Psoas muscle (tissue), 8 donors: ENCODE measurements around the gene PCSK5. TPM values are rescaled to one million over a fixed set of nuclear protein-coding genes. Genes with fewer than 3 reads are reported as not detected.

Source experiments
- ATAC-seq, 4 donors: fragments of 200-7000 bp; cut with Tn5 transposase; one replicate each; pipeline ENCODE4 v1.9.1; 2020; ENCODE audit warnings: moderate library complexity in 3 of 4, mild to moderate bottlenecking in 2 of 4
- DNase-seq, 2 donors: peaks; one replicate each; pipeline ENCODE4 v3.0.0-alpha.2; 2020
- H3K27ac ChIP-seq: fragments of 200-600 bp; one replicate; pipeline ENCODE4 v1.8.0; 2022
- H3K27me3 ChIP-seq, 3 donors: fragments of 200-600 bp in 1 of 3; one replicate each; pipeline versions ENCODE4 v1.6.1 to v1.8.0; 2013 to 2022; ENCODE audit warnings: low read length in 2 of 3, mild to moderate bottlenecking in 2 of 3, moderate library complexity in 1 of 3; ENCODE audit not compliant: insufficient read depth in 3 of 3
- H3K36me3 ChIP-seq, 2 donors: fragments of 200-600 bp in 1 of 2; one replicate each; pipeline versions ENCODE4 v1.6.1 to v1.8.0; 2013 to 2022; ENCODE audit warnings: low read depth in 1 of 2, mild to moderate bottlenecking in 1 of 2, moderate library complexity in 1 of 2; ENCODE audit not compliant: insufficient read depth in 1 of 2
- H3K4me1 ChIP-seq: fragments of 200-600 bp; one replicate; pipeline ENCODE4 v1.8.0; 2022
- H3K4me3 ChIP-seq: fragments of 200-600 bp; one replicate; pipeline ENCODE4 v1.8.0; 2022; ENCODE audit warnings: mild to moderate bottlenecking
- H3K9me3 ChIP-seq: fragments of 200-600 bp; one replicate; pipeline ENCODE4 v1.8.0; 2022
- CTCF ChIP-seq: fragments of 200-600 bp; IDR thresholded peaks from one replicate; pipeline ENCODE4 v1.8.0; 2022; ENCODE audit warnings: antibody characterized with exemption
- WGBS, 3 donors: extraction: QIAGEN DNeasy Blood & Tissue Kit; methylation state at CpG; one replicate each; pipeline versions ENCODE4 v1.1.6 to v1.1.7; 2013; 5-methylcytosine and 5-hydroxymethylcytosine counted together
- intact Hi-C, 2 donors: fragments of 100-400 bp; cut with DNase I; formaldehyde crosslinking; loops; one replicate each; pipeline versions ENCODE4 v1.11.0 to v1.14.2; 2022
- polyA plus RNA-seq, 3 donors: library from polyadenylated mRNA; stranded (reverse); fragments of 200-250 nt; gene quantifications; one replicate each; pipeline ENCODE4 v1.2.3, GENCODE V29; 2013
- total RNA-seq, 4 donors: library from RNA; stranded (reverse); fragmentation: NEBNext Ultra II Directional in 2 of 4; extraction: Animal tissue kit (Norgen Biotek cat#: 25700) in 2 of 4; gene quantifications; one replicate each; pipeline versions ENCODE4 v1.2.1 to v1.2.4, GENCODE V29; 2021 to 2023
- donor health status: healthy with polysubstance abuse.
- donor health status: DM: no; HTN: no; CAD: no; lungs with moderate emphysema.
- donor health status: Bipolar disorder and iron deficiency.
- donor health status: healthy.
- donor health status: DM: yes; HTN: yes; CAD: no.
- donor health status: DM: no; HTN: no; CAD: no.
- donor health status: DM: no; HTN: no; CAD: no.
- donor health status: DM: yes; HTN: yes; CAD: no.

The PCSK5 gene
- total and polyA plus RNA-seq, 7 donors, result 0.75 to 4.4 (median 2.3) TPM

GRCh38 chr9:75918154-75918553 lies 27.7 kb downstream of the PCSK5 start:
- TF ChIP-seq CTCF, result no peak
- WGBS, 3 donors, result 70 to 84% (median 80%) methylated on average over 3 of the region's 3 CpGs

GRCh38 chr9:75918909-75919308 lies 28.4 kb downstream of the PCSK5 start:
- Histone ChIP-seq H3K4me1 (no peaks in the 10 kb centered on the region), H3K36me3 (no peaks in the 10 kb centered on the region), H3K9me3 (no peaks in the 10 kb centered on the region), H3K4me3 (no peak overlapping the region), H3K27ac (no peak overlapping the region), H3K27me3 (no peaks in the 10 kb centered on the region)
- 75 to 80% (median 77%) methylated on average over 3 of the region's 3 CpGs for WGBS, 3 donors
- no peak for TF ChIP-seq CTCF
- DNase-seq (no peak), ATAC-seq (no peak)
- intact Hi-C loops, result no loop called here

More at GRCh38 chr9:75918154-75918553, 27.7 kb downstream of the PCSK5 start:
- no peaks in the 10 kb centered on the region for H3K4me1 ChIP-seq
- no peak overlapping the region for H3K4me3 ChIP-seq
- H3K27me3 ChIP-seq, result no peaks in the 10 kb centered on the region
- ATAC-seq, result no peak
- DNase-seq, result no peak
- intact Hi-C loops, result no loop called here
- H3K9me3 ChIP-seq, result no peaks in the 10 kb centered on the region
- H3K27ac ChIP-seq, result no peak overlapping the region
- H3K36me3 ChIP-seq, result no peaks in the 10 kb centered on the region

- Histone ChIP-seq H3K27me3 (no peaks in the 10 kb centered on the region), H3K27ac (no peak overlapping the region), H3K36me3 (no peaks in the 10 kb centered on the region), H3K9me3 (no peaks in the 10 kb centered on the region), H3K4me3 (no peak overlapping the region), H3K4me1 (no peaks in the 10 kb centered on the region)
- WGBS, 3 donors, result 81 to 88% (median 85%) methylated on average over 5 of the region's 5 CpGs
- TF ChIP-seq CTCF, result no peak
- intact Hi-C loops, result no loop called here
- DNase-seq (no peak), ATAC-seq (no peak)
Measured at GRCh38 chr9:75921391-75922127, 31.1 kb downstream of the PCSK5 start.

- no peaks in the 10 kb centered on the region for H3K9me3 ChIP-seq
- no peaks in the 10 kb centered on the region for H3K36me3 ChIP-seq
- ATAC-seq, result no peak
- DNase-seq, result no peak
- intact Hi-C loops, result no loop called here
- TF ChIP-seq CTCF, result no peak
- no peaks in the 10 kb centered on the region for H3K27me3 ChIP-seq
- H3K27ac ChIP-seq, result no peak overlapping the region
- H3K4me1 ChIP-seq, result no peaks in the 10 kb centered on the region
- WGBS, 3 donors, result 65 to 73% (median 71%) methylated on average over 2 of the region's 2 CpGs
- H3K4me3 ChIP-seq, result no peak overlapping the region
Measured at GRCh38 chr9:75926385-75926784, 35.9 kb downstream of the PCSK5 start.

GRCh38 chr9:75927356-75927755 lies 36.9 kb downstream of the PCSK5 start:
- intact Hi-C loops, result no loop called here

More at GRCh38 chr9:75927356-75927755, 36.9 kb downstream of the PCSK5 start:
- WGBS, 3 donors, result 67 to 78% (median 75%) methylated on average over 2 of the region's 2 CpGs
- DNase-seq (no peak), ATAC-seq (no peak)
- Histone ChIP-seq H3K27me3 (no peaks in the 10 kb centered on the region), H3K27ac (no peak overlapping the region), H3K4me1 (no peaks in the 10 kb centered on the region), H3K4me3 (no peak overlapping the region), H3K36me3 (no peaks in the 10 kb centered on the region), H3K9me3 (no peaks in the 10 kb centered on the region)
- TF ChIP-seq CTCF, result no peak
